Ishikawa (cell line): Measurements from ENCODE around the gene MAEA.

Source experiments
- CEBPB ChIP-seq: IDR thresholded peaks from 2 replicates; pipeline ENCODE4 v1.6.1; 2012
- EP300 ChIP-seq: IDR thresholded peaks from 2 replicates; pipeline ENCODE4 v1.6.1; 2012; ENCODE audit warnings: borderline replicate concordance
- MAX ChIP-seq: IDR thresholded peaks from 2 replicates; pipeline ENCODE4 v1.6.1; 2012
- NFIC ChIP-seq: IDR thresholded peaks from 2 replicates; pipeline ENCODE4 v1.6.1; 2012
- RAD21 ChIP-seq: IDR thresholded peaks from 2 replicates; pipeline ENCODE4 v1.6.1; 2012; ENCODE audit warnings: low read depth
- REST ChIP-seq: IDR thresholded peaks from 2 replicates; pipeline ENCODE4 v1.6.1; 2012; ENCODE audit warnings: low read depth, mild to moderate bottlenecking
- TAF1 ChIP-seq: IDR thresholded peaks from 2 replicates; pipeline ENCODE4 v1.6.1; 2012; ENCODE audit warnings: low read depth, mild to moderate bottlenecking
- ZBTB7A ChIP-seq: IDR thresholded peaks from 2 replicates; pipeline ENCODE4 v1.6.1; 2012; ENCODE audit warnings: low read depth

- TF ChIP-seq ZBTB7A (no peak), RAD21 (no peak), EP300 (no peak), TAF1 (no peak), MAX (no peak), REST (no peak), CEBPB (no peak), NFIC (no peak)
Observed at GRCh38 chr4:1363513-1363912, 73.8 kb downstream of the MAEA start.
